Spleen (tissue), 11 donors: ENCODE results near the gene ENDOV. TPM values are rescaled to one million over a fixed set of nuclear protein-coding genes. Genes with fewer than 3 reads are reported as not detected.
A peak's percentile ranks its signal among the peaks of the same experiment; 100 is the strongest.

ENCODE experiments used
- DNase-seq: peaks from one replicate; pipeline ENCODE4 v3.0.0-alpha.2; 2020
- H3K27ac ChIP-seq, 8 donors: fragments of 200-600 bp; sonication (generic) in 7 of 8; 1 replicate in 4 of 8; 2 replicates in 4 of 8; pipeline versions ENCODE4 v1.5.0 to v1.8.0; 2016 to 2021; ENCODE audit warnings: inconsistent platforms in 4 of 8, mild to moderate bottlenecking in 4 of 8, moderate library complexity in 1 of 8
- H3K27me3 ChIP-seq, 7 donors: fragments of 200-600 bp; sonication (generic) in 6 of 7; replicated peaks in 1 of 7; 1 replicate in 4 of 7; 2 replicates in 3 of 7; pipeline versions ENCODE4 v1.5.0 to v1.8.0; 2016 to 2021; ENCODE audit warnings: inconsistent platforms in 3 of 7, mild to moderate bottlenecking in 1 of 7
- H3K36me3 ChIP-seq, 6 donors: fragments of 200-600 bp; sonication (generic) in 5 of 6; 1 replicate in 4 of 6; 2 replicates in 2 of 6; pipeline versions ENCODE4 v1.5.0 to v1.8.0; 2016 to 2021; ENCODE audit warnings: inconsistent platforms in 2 of 6
- H3K4me1 ChIP-seq, 6 donors: fragments of 200-600 bp; sonication (generic) in 5 of 6; 1 replicate in 3 of 6; 2 replicates in 3 of 6; pipeline versions ENCODE4 v1.5.0 to v1.8.0; 2016 to 2021; ENCODE audit warnings: inconsistent platforms in 3 of 6
- H3K4me3 ChIP-seq, 8 donors: fragments of 200-600 bp; sonication (generic) in 7 of 8; 1 replicate in 4 of 8; 2 replicates in 4 of 8; pipeline versions ENCODE4 v1.5.0 to v1.8.0; 2016 to 2021; ENCODE audit warnings: inconsistent platforms in 4 of 8, mild to moderate bottlenecking in 4 of 8, moderate library complexity in 2 of 8
- H3K9me3 ChIP-seq, 8 donors: fragments of 200-600 bp; sonication (generic) in 7 of 8; 1 replicate in 4 of 8; 2 replicates in 4 of 8; pipeline versions ENCODE4 v1.5.0 to v1.8.0; 2016 to 2021; ENCODE audit warnings: inconsistent platforms in 4 of 8
- POLR2A ChIP-seq, 3 donors: fragments of 450-650 bp; IDR thresholded peaks; one replicate each; pipeline ENCODE4 v1.5.1; 2017; ENCODE audit warnings: antibody characterized with exemption in 3 of 3, mild to moderate bottlenecking in 1 of 3
- POLR2AphosphoS5 ChIP-seq, 3 donors: sonication (generic); formaldehyde crosslinking; IDR thresholded peaks; one replicate each; pipeline ENCODE4 v1.5.1; 2017; ENCODE audit warnings: antibody characterized with exemption in 3 of 3
- WGBS, 5 donors: extraction: QIAGEN DNeasy Blood & Tissue Kit in 3 of 5; methylation state at CpG; one replicate each; pipeline versions ENCODE4 v1.1.5 to v1.1.7; 2013 to 2018; 5-methylcytosine and 5-hydroxymethylcytosine counted together
- intact Hi-C: fragments of 100-400 bp; cut with DNase I; formaldehyde crosslinking; loops from one replicate; pipeline ENCODE4 v1.15.0; 2023; ENCODE audit warnings: low total_unique reads
- polyA plus RNA-seq, 3 donors: library from polyadenylated mRNA; stranded (reverse); fragments of 200-250 nt; gene quantifications; one replicate each; pipeline ENCODE4 v1.2.1, GENCODE V29; 2013
- total RNA-seq, 7 donors: library from RNA; depleted of rRNA in 3 of 7; stranded (reverse); fragments of >200 nt in 3 of 7; fragmentation: NEBNext Ultra II Directional in 4 of 7; extraction: Animal tissue kit (Norgen Biotek cat#: 25700) in 4 of 7; gene quantifications; one replicate each; pipeline versions ENCODE4 v1.1.0 to v1.2.1, GENCODE V29; 2016 to 2021
- TF ChIP-seq, protein P1 (sequence below), 11 experiments: fragments of 200-600 bp in 7 of 11; fragments of 450-650 bp in 4 of 11; sonication (generic) in 4 of 11; IDR thresholded peaks in 8 of 11; conservative IDR thresholded peaks in 3 of 11; 1 replicate in 7 of 11; 2 replicates in 4 of 11; pipeline versions ENCODE4 v1.4.0 to v1.8.0; 2016 to 2021; ENCODE audit warnings: antibody characterized with exemption in 11 of 11, inconsistent platforms in 4 of 11, mild to moderate bottlenecking in 1 of 11
- donor health status: healthy with polysubstance abuse.
- donor health status: DM: no; HTN: no; CAD: no; lungs with moderate emphysema.
- donor health status: DM: no; HTN: no; CAD: no.
- donor health status: Bipolar disorder and iron deficiency.
- donor health status: healthy.
- donor health status: DM: no; HTN: no; CAD: no.
- donor health status: DM: yes; HTN: yes; CAD: no.

ENDOV gene
- total and polyA plus RNA-seq, 10 donors = 9.7 to 47.4 (median 23.2) TPM

DNA sequence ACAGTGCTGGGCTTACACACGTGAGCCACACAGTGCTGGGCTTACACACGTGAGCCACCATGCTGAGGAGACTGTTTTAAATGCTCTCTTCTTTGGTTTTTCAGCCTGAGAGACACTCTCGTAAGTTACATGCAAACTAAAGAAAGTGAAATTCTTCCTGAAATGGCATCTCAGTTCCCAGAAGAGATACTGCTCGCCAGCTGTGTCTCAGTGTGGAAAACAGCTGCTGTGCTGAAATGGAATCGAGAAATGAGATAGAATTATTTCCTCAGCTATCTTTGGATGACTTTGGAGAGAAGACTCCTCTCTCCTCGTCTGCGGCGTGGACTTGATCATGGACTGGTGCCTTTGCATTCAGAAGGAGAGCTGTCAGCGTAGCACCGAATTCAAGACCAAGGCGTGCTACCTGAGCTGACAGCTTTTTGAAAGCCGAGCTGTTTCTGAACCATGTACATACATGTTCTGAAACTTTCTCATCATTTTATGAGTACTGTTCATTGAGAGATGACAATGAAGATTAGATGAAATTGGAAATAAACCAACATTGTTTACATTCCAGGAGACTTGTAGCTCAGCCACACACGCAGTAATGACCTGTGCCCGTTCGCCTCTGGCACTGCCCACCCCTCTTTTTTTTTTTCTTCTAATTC lies 21.6 kb upstream of the ENDOV start:
- 84 to 90% (median 89%) methylated on average over 15 of the region's 15 CpGs for WGBS, 5 donors
- no peak overlapping the region for H3K4me3 ChIP-seq
- no peaks in the 10 kb centered on the region for H3K9me3 ChIP-seq
- no peaks in the 10 kb centered on the region for H3K27me3 ChIP-seq
- no peak for TF ChIP-seq POLR2A (IDR thresholded peaks at IDR 0.05)
- no peak for TF ChIP-seq POLR2AphosphoS5 (IDR thresholded peaks at IDR 0.05)
- TF ChIP-seq, protein P1, sequence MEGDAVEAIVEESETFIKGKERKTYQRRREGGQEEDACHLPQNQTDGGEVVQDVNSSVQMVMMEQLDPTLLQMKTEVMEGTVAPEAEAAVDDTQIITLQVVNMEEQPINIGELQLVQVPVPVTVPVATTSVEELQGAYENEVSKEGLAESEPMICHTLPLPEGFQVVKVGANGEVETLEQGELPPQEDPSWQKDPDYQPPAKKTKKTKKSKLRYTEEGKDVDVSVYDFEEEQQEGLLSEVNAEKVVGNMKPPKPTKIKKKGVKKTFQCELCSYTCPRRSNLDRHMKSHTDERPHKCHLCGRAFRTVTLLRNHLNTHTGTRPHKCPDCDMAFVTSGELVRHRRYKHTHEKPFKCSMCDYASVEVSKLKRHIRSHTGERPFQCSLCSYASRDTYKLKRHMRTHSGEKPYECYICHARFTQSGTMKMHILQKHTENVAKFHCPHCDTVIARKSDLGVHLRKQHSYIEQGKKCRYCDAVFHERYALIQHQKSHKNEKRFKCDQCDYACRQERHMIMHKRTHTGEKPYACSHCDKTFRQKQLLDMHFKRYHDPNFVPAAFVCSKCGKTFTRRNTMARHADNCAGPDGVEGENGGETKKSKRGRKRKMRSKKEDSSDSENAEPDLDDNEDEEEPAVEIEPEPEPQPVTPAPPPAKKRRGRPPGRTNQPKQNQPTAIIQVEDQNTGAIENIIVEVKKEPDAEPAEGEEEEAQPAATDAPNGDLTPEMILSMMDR (IDR thresholded peaks at IDR 0.05 in 8 of 11, conservative IDR thresholded peaks at IDR 0.05 in 3 of 11) = no peak
- no peak for DNase-seq
- intact Hi-C loops = no loop called here
- peak overlapping the region in 2 of 8 donors; percentile 0 to 52 for H3K27ac ChIP-seq
- peaks cover 3 to 79% (median 75%) of the 10 kb centered on the region in 6 donors for H3K36me3 ChIP-seq
- H3K4me1 ChIP-seq = peaks cover 0 to 25% (median 18%) of the 10 kb centered on the region in 6 donors

DNA sequence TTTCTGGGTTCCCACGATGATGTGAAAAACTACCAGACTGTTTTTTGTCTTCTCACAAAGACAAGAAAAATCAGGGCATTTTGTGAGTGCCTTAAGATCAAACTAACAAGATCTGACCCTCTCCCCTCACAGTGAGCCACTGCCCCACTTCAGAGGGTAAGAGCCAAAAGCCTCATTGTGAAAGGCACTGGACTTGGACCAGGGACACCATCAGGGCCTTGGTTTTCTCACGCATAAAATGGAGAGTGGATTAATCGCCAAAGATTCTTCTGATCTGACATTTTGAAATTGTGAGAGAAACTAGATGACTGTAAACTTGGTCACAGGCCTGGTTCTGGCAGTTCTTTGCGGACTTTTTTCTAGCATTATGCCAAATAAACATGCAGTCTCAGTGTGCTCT lies 21.0 kb upstream of the ENDOV start:
- Histone ChIP-seq H3K27me3 (no peaks in the 10 kb centered on the region), H3K36me3 (peaks cover 3 to 74% (median 69%) of the 10 kb centered on the region in 6 donors), H3K27ac (peak overlapping the region in 1 of 8 donors; percentile 52), H3K9me3 (no peaks in the 10 kb centered on the region), H3K4me1 (peaks cover 0 to 25% (median 18%) of the 10 kb centered on the region in 6 donors), H3K4me3 (no peak overlapping the region)
- 84 to 95% (median 90%) methylated on average over 4 of the region's 4 CpGs for WGBS, 5 donors
- intact Hi-C loops = no loop called here
- no peak for DNase-seq
- TF ChIP-seq POLR2A (IDR thresholded peaks at IDR 0.05) = no peak
- TF ChIP-seq, protein P1 (IDR thresholded peaks at IDR 0.05 in 8 of 11, conservative IDR thresholded peaks at IDR 0.05 in 3 of 11) = no peak

DNA sequence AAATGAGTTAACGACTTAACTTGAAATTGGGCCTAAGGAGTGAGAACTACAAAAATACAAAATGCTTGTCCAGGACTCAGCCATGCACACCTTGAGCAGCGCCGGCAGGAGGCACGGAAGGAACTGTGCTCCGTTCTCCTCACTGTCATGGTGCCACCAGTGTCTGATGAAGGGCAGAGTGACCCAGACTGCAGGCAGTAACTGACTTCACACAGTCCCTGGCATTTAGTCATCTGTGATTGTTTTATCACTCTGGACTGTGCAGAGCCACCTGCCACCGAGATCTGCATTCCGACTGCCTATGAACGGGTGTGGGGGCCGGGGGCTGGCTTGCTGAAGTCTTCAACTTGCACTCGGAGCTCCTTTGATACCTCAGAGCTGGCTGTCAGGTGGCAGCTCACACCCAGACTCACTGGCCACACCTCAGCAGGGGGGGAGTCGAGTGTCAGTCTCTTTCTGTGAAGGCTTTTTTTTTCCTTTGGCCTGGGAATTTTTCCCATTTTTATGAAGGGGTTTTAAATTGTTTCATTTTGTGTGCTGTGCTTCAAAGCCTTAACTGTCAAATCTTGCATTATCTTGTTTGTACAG lies 20.2 kb upstream of the ENDOV start:
- TF ChIP-seq POLR2AphosphoS5 (IDR thresholded peaks at IDR 0.05) (peak in 1 of 3 donors; percentile 27), POLR2A (IDR thresholded peaks at IDR 0.05) (no peak)
- TF ChIP-seq, protein P1 (IDR thresholded peaks at IDR 0.05 in 8 of 11, conservative IDR thresholded peaks at IDR 0.05 in 3 of 11) = no peak
- H3K27me3 ChIP-seq = no peaks in the 10 kb centered on the region
- no peaks in the 10 kb centered on the region for H3K9me3 ChIP-seq
- WGBS, 5 donors = 84 to 95% (median 91%) methylated on average over 11 of the region's 11 CpGs
- intact Hi-C loops = no loop called here
- DNase-seq = no peak
- peaks cover 3 to 66% (median 62%) of the 10 kb centered on the region in 6 donors for H3K36me3 ChIP-seq
- H3K4me3 ChIP-seq = no peak overlapping the region
- H3K27ac ChIP-seq = peak overlapping the region in 3 of 8 donors; percentile 11 to 60 (median 24)
- H3K4me1 ChIP-seq = peaks cover 0 to 25% (median 18%) of the 10 kb centered on the region in 6 donors

DNA sequence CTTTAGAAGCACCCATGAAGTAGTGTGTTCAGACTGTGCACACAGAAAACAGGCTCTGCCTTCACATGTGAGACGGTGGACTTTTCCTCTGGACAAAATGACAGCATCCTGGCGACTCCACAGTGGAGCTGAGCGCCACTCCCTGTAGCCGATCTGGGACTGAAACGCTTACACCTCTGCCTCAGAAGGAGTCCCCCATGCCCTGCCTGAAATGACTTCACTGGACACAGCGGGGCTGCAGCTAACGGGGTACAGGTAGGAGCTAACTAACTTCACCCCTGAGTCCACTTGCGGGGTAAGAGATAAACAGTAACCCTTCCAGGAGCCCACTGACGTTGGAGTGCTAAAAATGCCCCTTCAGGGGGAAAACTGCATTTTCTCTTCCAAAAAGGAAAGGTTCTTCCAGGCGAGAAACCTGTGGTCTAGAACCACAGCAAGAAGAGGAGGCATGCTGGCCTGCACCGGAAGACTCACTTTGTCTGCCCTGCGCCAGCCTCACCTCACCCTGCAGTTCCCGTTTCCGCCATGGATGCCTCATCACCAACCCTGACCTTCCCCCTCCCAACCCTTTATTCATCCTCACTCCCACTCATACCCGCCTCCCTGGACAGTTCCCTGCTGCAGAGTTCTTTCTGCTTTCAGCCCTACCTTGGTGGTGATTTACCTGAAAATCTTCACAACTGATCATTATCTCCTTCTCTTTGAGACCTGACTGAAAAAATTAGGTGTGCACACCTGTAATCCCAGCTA lies 19.4 kb upstream of the ENDOV start:
- Histone ChIP-seq H3K9me3 (no peaks in the 10 kb centered on the region), H3K4me1 (peaks cover 0 to 25% (median 18%) of the 10 kb centered on the region in 6 donors), H3K27me3 (no peaks in the 10 kb centered on the region), H3K4me3 (no peak overlapping the region), H3K36me3 (peaks cover 3 to 57% (median 53%) of the 10 kb centered on the region in 6 donors), H3K27ac (peak overlapping the region in 5 of 8 donors; percentile 3 to 60 (median 11))
- TF ChIP-seq, protein P1 (IDR thresholded peaks at IDR 0.05 in 8 of 11, conservative IDR thresholded peaks at IDR 0.05 in 3 of 11) = peak in 2 of 11 experiments; percentile 16 to 23
- TF ChIP-seq POLR2A (IDR thresholded peaks at IDR 0.05) = no peak
- peak in 2 of 3 donors; percentile 52 to 76 for TF ChIP-seq POLR2AphosphoS5 (IDR thresholded peaks at IDR 0.05)
- no peak for DNase-seq
- intact Hi-C loops = no loop called here
- WGBS, 5 donors = 63 to 80% (median 75%) methylated on average over 14 to 15 of the region's 15 CpGs
